Endothelial cell of umbilical vein (primary cell): Measurements from ENCODE around the gene RPL23. TPM values are rescaled to one million over a fixed set of nuclear protein-coding genes. Genes with fewer than 3 reads are reported as not detected.
A peak's percentile ranks its signal among the peaks of the same experiment; 100 is the strongest.

ENCODE experiments used
- BruUV-seq: library from RNA; stranded (reverse); fragments of 400-500 nt; replicated peaks from 2 replicates; lab custom pipeline; 2021; lab: Mats Ljungman, UMichigan
- CTCF ChIA-PET: fragments of 300-600, 350-600 bp; sonication (Branson Sonifier 250); formaldehyde crosslinking; loops from one replicate; lab custom pipeline; 2021; ENCODE audit warnings: antibody characterized with exemption, inconsistent platforms; lab: Charles Lee
- POLR2A ChIA-PET: fragments of 300-600, 350-600 bp; sonication (Branson Sonifier 250); formaldehyde crosslinking; loops from one replicate; lab custom pipeline; 2021; ENCODE audit warnings: antibody characterized with exemption, inconsistent platforms; lab: Charles Lee
- DNase-seq: peaks from one replicate; pipeline ENCODE4 v3.0.0-alpha.2; 2011; ENCODE audit warnings: low read depth, low spot score
- FAIRE-seq: peaks from 2 replicates; lab custom pipeline; 2011; peaks lifted over from hg19 to GRCh38; lab: Jason Lieb, UNC
- H2AFZ ChIP-seq: 2 replicates; pipeline ENCODE4 v1.6.0; 2012; ENCODE audit warnings: low read depth, low read length, control low read depth, inconsistent platforms
- H3K27ac ChIP-seq: 2 replicates; pipeline ENCODE4 v1.5.1; 2011; ENCODE audit warnings: low read depth, mild to moderate bottlenecking, control low read depth, low read length, moderate library complexity; ENCODE audit not compliant: insufficient read depth
- H3K27me3 ChIP-seq, 2 experiments: 2 replicates each; pipeline versions ENCODE4 v1.6.0 to v1.6.1; 2011; ENCODE audit warnings: low read length in 2 of 2, mixed read lengths in 1 of 2; ENCODE audit not compliant: control insufficient read depth in 2 of 2, insufficient read depth in 2 of 2
- H3K36me3 ChIP-seq, 2 experiments: 2 replicates in 1 of 2; 3 replicates in 1 of 2; pipeline ENCODE4 v1.5.1; 2011; ENCODE audit warnings: low read length in 2 of 2, mild to moderate bottlenecking in 1 of 2, moderate library complexity in 1 of 2; ENCODE audit not compliant: control insufficient read depth in 2 of 2, insufficient read depth in 2 of 2; ENCODE audit errors: extremely low read depth in 1 of 2
- H3K4me1 ChIP-seq: 3 replicates; pipeline ENCODE4 v1.5.1; 2011; ENCODE audit warnings: mild to moderate bottlenecking, low read length; ENCODE audit not compliant: control insufficient read depth, insufficient read depth; ENCODE audit errors: extremely low read depth
- H3K4me2 ChIP-seq: 2 replicates; pipeline ENCODE4 v1.6.1; 2011; ENCODE audit warnings: low read length, control low read depth, mixed read lengths; ENCODE audit not compliant: insufficient read depth
- H3K4me3 ChIP-seq, 3 experiments: fragments of 200-600 bp in 1 of 3; sonication (generic), shearing (Covaris generic) in 1 of 3; replicated peaks in 1 of 3; 2 replicates each; pipeline ENCODE4 v1.5.1; 2011 to 2016; ENCODE audit warnings: control low read depth in 3 of 3, low read length in 3 of 3, mild to moderate bottlenecking in 2 of 3, inconsistent platforms in 1 of 3, low read depth in 1 of 3, moderate library complexity in 1 of 3; ENCODE audit not compliant: insufficient read depth in 1 of 3
- H3K79me2 ChIP-seq: 2 replicates; pipeline ENCODE4 v1.6.0; 2012; ENCODE audit warnings: low read length, inconsistent platforms; ENCODE audit not compliant: control insufficient read depth, insufficient read depth
- H3K9ac ChIP-seq: replicated peaks from 2 replicates; pipeline ENCODE3; 2011; ENCODE audit warnings: low read length, control low read depth; ENCODE audit not compliant: insufficient read depth; ENCODE audit errors: extremely low read depth
- H3K9me1 ChIP-seq: replicated peaks from 3 replicates; pipeline ENCODE4 v1.6.0; 2011; ENCODE audit warnings: mild to moderate bottlenecking, low read length; ENCODE audit not compliant: control insufficient read depth, insufficient read depth; ENCODE audit errors: extremely low read depth
- H3K9me3 ChIP-seq: replicated peaks from 2 replicates; pipeline ENCODE4 v1.5.1; 2012; ENCODE audit warnings: low read length, inconsistent platforms; ENCODE audit not compliant: control insufficient read depth, insufficient read depth
- H4K20me1 ChIP-seq: replicated peaks from 2 replicates; pipeline ENCODE3; 2011; ENCODE audit warnings: mild to moderate bottlenecking, low read length; ENCODE audit not compliant: control insufficient read depth, insufficient read depth; ENCODE audit errors: extremely low read depth
- EZH2 ChIP-seq: IDR thresholded peaks from 2 replicates; pipeline ENCODE4 v1.6.1; 2012; ENCODE audit warnings: borderline replicate concordance, low read depth, mild to moderate bottlenecking, moderate library complexity, low read length, inconsistent platforms; ENCODE audit not compliant: severe bottlenecking
- FOS ChIP-seq: IDR thresholded peaks from 2 replicates; pipeline ENCODE4 v1.6.1; 2011; ENCODE audit warnings: mild to moderate bottlenecking, low read length, moderate library complexity, borderline replicate concordance; ENCODE audit not compliant: insufficient read depth
- GATA2 ChIP-seq: IDR thresholded peaks from 2 replicates; pipeline ENCODE4 v1.7.0; 2011; ENCODE audit warnings: low read depth, mild to moderate bottlenecking, moderate library complexity, mixed read lengths, low read length; ENCODE audit not compliant: insufficient read length, insufficient read depth
- JUN ChIP-seq: IDR thresholded peaks from 2 replicates; pipeline ENCODE4 v1.6.1; 2011; ENCODE audit warnings: borderline replicate concordance, low read depth; ENCODE audit not compliant: insufficient read length, insufficient read depth
- MYC ChIP-seq: IDR thresholded peaks from one replicate; pipeline ENCODE4 v1.6.1; 2011; ENCODE audit warnings: mild to moderate bottlenecking, low read depth, low read length
- POLR2A ChIP-seq: IDR thresholded peaks from 2 replicates; pipeline ENCODE4 v1.6.1; 2012; ENCODE audit warnings: low read depth, mild to moderate bottlenecking, control low read depth, low read length
- POLR2AphosphoS5 ChIP-seq: IDR thresholded peaks from 2 replicates; pipeline ENCODE4 v1.6.1; 2012; ENCODE audit warnings: low read depth, mild to moderate bottlenecking, control low read depth, low read length, moderate library complexity; ENCODE audit not compliant: insufficient read depth
- dilution Hi-C: fragments of 300-500 bp; cut with MboI; formaldehyde crosslinking; loops from one replicate; pipeline ENCODE4 v1.15.0; 2019; ENCODE audit warnings: low sequenced_read_pairs; ENCODE audit not compliant: extremely low pct_ligation_motif_present
- intact Hi-C: fragments of 100-400 bp; cut with micrococcal nuclease; formaldehyde crosslinking; loops from one replicate; pipeline ENCODE4 v1.10.0; 2022
- microRNA-seq: library from miRNA; unstranded; fragments of <30 nt; microRNA quantifications from one replicate; pipeline ENCODE4 v1.2.0, GENCODE V29; 2021; ENCODE audit warnings: borderline number of aligned reads, borderline replicate concordance
- polyA plus RNA-seq, 4 experiments: library from polyadenylated mRNA; depleted of rRNA in 3 of 4; stranded (reverse) in 3 of 4; unstranded in 1 of 4; fragments of >200 nt; gene quantifications; 2 replicates each; pipeline versions ENCODE4 v1.2.1 to v1.2.3, GENCODE V29; 2011 to 2012; ENCODE audit warnings: missing spikeins in 1 of 4
- small RNA-seq: library from RNA; depleted of rRNA; stranded (forward); fragments of <200 nt; gene quantifications from one replicate; pipeline ENCODE3, GENCODE V24; 2012; ENCODE audit warnings: low replicate concordance, low read depth; ENCODE audit not compliant: insufficient read depth, insufficient read length
- total RNA-seq: library from RNA; stranded (reverse); gene quantifications from 2 replicates; pipeline ENCODE4 v1.2.3, GENCODE V29; 2021
- TF ChIP-seq, protein P1 (sequence below), 2 donors: IDR thresholded peaks; 1 replicate in 1 of 2; 2 replicates in 1 of 2; pipeline ENCODE4 v1.5.1; 2011; ENCODE audit warnings: low read length in 2 of 2, mild to moderate bottlenecking in 2 of 2, moderate library complexity in 2 of 2, control low read depth in 1 of 2, inconsistent platforms in 1 of 2, low read depth in 1 of 2; ENCODE audit not compliant: insufficient read depth in 1 of 2; ENCODE audit errors: extremely low read depth in 1 of 2
- TF ChIP-seq, protein P2 (sequence below): IDR thresholded peaks from 2 replicates; pipeline ENCODE4 v1.6.1; 2011; ENCODE audit not compliant: insufficient read depth, insufficient read length

Gene RPL23
- total and polyA plus RNA-seq, 2 donors (not counting 3 experiments of a cell fraction or from before 2014, with no cell fraction given), result 1,292 to 1,847 TPM

DNA sequence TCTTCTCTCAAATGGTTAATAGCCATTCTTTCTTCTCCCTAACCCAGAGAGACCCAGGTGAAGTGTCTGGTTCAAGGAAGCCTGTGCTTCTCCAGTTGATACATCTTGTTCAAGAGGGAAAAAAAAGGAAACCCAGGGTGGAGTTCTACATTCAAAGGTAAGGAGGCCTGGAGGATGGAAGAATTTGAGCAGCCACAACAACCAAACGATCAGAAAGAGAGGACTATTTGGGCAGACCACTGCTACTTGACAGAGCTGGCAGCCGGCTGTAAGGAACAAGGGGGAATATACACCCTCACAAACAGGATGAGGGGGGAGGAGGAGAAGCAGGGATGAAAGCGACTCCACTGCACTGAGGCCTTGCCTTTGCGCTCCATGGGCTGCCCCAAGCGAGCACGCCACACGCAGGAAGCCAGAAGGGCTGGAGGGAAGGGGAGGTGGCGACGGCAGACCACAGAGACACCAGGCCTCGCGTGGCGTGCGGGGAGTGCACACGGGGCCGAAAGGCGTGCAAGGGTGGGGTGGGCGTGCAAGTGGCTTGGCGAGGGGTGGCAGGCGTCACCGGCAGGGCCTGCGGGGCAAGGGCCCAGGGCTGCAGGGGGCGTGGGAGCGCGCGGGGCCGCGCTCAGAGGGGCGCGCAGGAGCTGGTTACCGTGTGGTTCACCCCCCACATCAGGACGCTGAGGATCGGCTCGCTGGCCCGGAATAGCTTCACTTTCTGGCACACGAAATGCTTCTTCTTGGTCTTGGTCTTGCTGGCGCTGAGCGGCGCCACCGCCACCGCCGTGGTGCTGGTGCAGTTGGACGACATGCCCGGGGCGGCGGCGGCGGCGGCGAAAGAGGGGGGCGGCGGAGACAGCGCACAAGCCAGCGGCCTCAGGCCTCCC is 54.7 kb downstream of the RPL23 start:
- H3K79me2 ChIP-seq, result peaks cover 43% of the 10 kb centered on the region
- peak; percentile 67 for DNase-seq
- intact Hi-C loops, result loop anchor here (1.0 to 2.0 kb wide), 3 partner anchors 9 to 70 kb away; no protein-coding TSS in a partner anchor
- BruUV-seq, result no TSS peak
- ChIA-PET CTCF (interaction anchor here (0.9 to 1.0 kb wide), 2 partner anchors 37 to 354 kb away, joined by 3 read pairs; no protein-coding TSS in a partner anchor), POLR2A (no interaction called here)
- TF ChIP-seq POLR2A (peak; percentile 73), EZH2 (no peak), POLR2AphosphoS5 (peak; percentile 68), GATA2 (no peak), JUN (no peak), FOS (no peak), MYC (no peak)
- TF ChIP-seq, protein P1, sequence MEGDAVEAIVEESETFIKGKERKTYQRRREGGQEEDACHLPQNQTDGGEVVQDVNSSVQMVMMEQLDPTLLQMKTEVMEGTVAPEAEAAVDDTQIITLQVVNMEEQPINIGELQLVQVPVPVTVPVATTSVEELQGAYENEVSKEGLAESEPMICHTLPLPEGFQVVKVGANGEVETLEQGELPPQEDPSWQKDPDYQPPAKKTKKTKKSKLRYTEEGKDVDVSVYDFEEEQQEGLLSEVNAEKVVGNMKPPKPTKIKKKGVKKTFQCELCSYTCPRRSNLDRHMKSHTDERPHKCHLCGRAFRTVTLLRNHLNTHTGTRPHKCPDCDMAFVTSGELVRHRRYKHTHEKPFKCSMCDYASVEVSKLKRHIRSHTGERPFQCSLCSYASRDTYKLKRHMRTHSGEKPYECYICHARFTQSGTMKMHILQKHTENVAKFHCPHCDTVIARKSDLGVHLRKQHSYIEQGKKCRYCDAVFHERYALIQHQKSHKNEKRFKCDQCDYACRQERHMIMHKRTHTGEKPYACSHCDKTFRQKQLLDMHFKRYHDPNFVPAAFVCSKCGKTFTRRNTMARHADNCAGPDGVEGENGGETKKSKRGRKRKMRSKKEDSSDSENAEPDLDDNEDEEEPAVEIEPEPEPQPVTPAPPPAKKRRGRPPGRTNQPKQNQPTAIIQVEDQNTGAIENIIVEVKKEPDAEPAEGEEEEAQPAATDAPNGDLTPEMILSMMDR (IDR thresholded peaks at IDR 0.05; ENCODE audit: extremely low read depth in 1 of 2, insufficient read depth in 1 of 2, low read depth in 1 of 2, low read length in 2 of 2), result peak in 1 of 2 donors; percentile 11
- TF ChIP-seq, protein P2, sequence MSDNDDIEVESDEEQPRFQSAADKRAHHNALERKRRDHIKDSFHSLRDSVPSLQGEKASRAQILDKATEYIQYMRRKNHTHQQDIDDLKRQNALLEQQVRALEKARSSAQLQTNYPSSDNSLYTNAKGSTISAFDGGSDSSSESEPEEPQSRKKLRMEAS, result peak; percentile 20
- peak overlapping the region; percentile 88 for H3K4me2 ChIP-seq
- H3K27me3 ChIP-seq, result no peaks in the 10 kb centered on the region
- H3K4me1 ChIP-seq, result peaks cover 17% of the 10 kb centered on the region
- no peaks in the 10 kb centered on the region for H3K9me1 ChIP-seq
- H3K9ac ChIP-seq, result peak overlapping the region; percentile 66
- peak overlapping the region; percentile 22 for H2AFZ ChIP-seq
- H3K9me3 ChIP-seq, result no peaks in the 10 kb centered on the region
- dilution Hi-C loops, result no loop called here
- peaks cover 11 to 12% of the 10 kb centered on the region in 2 experiments for H3K36me3 ChIP-seq
- H4K20me1 ChIP-seq, result no peaks in the 10 kb centered on the region
- H3K4me3 ChIP-seq, result peak overlapping the region; percentile 51 to 94 (median 70)
- no peak overlapping the region for H3K27ac ChIP-seq
- no peak for FAIRE-seq

Small RNA genes within 50 kb of the gene (microRNA-seq; reads per million reads assigned to microRNA genes)
- 1.2 reads per million for gene MIR4727

Small RNA genes within 50 kb of the gene (small RNA-seq; reads per million reads assigned to genes)
- not detected for gene MIR4727
- gene SNORA21, result not detected
- gene SNORA21B, result not detected

Other genes starting within 250 kb of the RPL23 start
- gene SRCIN1, start 247.8 kb downstream of the RPL23 start, total RNA-seq, result 0.12 and 0.35 TPM in 2 replicates
- gene SRCIN1, start 247.8 kb downstream of the RPL23 start, polyA plus RNA-seq, result 0.15 and 0.37 TPM in 2 replicates
- 2.6 and 2.9 TPM in 2 replicates for gene EPOP, start 178.8 kb downstream of the RPL23 start, total RNA-seq
- 0.43 and 0.54 TPM in 2 replicates for gene EPOP, start 178.8 kb downstream of the RPL23 start, polyA plus RNA-seq
- 85.4 and 86.6 TPM in 2 replicates for gene MLLT6, start 148.4 kb downstream of the RPL23 start, total RNA-seq
- 32.1 and 35.7 TPM in 2 replicates for gene MLLT6, start 148.4 kb downstream of the RPL23 start, polyA plus RNA-seq
- 22.6 and 23.7 TPM in 2 replicates for gene CISD3, start 123.4 kb downstream of the RPL23 start, total RNA-seq
- 8.7 and 11.1 TPM in 2 replicates for gene CISD3, start 123.4 kb downstream of the RPL23 start, polyA plus RNA-seq
- 77.5 and 78.4 TPM in 2 replicates for gene PCGF2, start 105.4 kb downstream of the RPL23 start, total RNA-seq
- gene PCGF2, start 105.4 kb downstream of the RPL23 start, polyA plus RNA-seq, result 39.8 and 45.3 TPM in 2 replicates
- 213 and 227 TPM in 2 replicates for gene PSMB3, start 101.0 kb downstream of the RPL23 start, total RNA-seq
- gene PSMB3, start 101.0 kb downstream of the RPL23 start, polyA plus RNA-seq, result 685 and 705 TPM in 2 replicates
- gene PIP4K2B, start 54.2 kb downstream of the RPL23 start, total RNA-seq, result 48.1 and 48.8 TPM in 2 replicates
- gene PIP4K2B, start 54.2 kb downstream of the RPL23 start, polyA plus RNA-seq, result 22.4 and 23.1 TPM in 2 replicates
- 19.7 and 20.0 TPM in 2 replicates for gene CWC25, start 28.4 kb downstream of the RPL23 start, total RNA-seq
- gene CWC25, start 28.4 kb downstream of the RPL23 start, polyA plus RNA-seq, result 12.4 and 13.8 TPM in 2 replicates
- 231 and 242 TPM in 2 replicates for gene LASP1, start 16.3 kb upstream of the RPL23 start, total RNA-seq
- gene LASP1, start 16.3 kb upstream of the RPL23 start, polyA plus RNA-seq, result 214 and 247 TPM in 2 replicates
- gene FBXO47, start 113.7 kb upstream of the RPL23 start, total RNA-seq, result not detected in 2 replicates
- not detected in 2 replicates for gene FBXO47, start 113.7 kb upstream of the RPL23 start, polyA plus RNA-seq